MM.1S (cell line): ENCODE data around the gene SLAIN2.

Experiments
- CTCF ChIP-seq: fragments of 300-600 bp; sonication (generic); IDR thresholded peaks from 2 replicates; pipeline ENCODE4 v1.5.1; 2016; ENCODE audit warnings: antibody characterized with exemption, low read length, mixed read lengths
- EZH2 ChIP-seq: fragments of 300-600 bp; sonication (generic); optimal IDR thresholded peaks from 2 replicates; pipeline ENCODE3; 2017; ENCODE audit warnings: low read depth, mild to moderate bottlenecking, antibody characterized with exemption, low read length, mixed read lengths

DNA sequence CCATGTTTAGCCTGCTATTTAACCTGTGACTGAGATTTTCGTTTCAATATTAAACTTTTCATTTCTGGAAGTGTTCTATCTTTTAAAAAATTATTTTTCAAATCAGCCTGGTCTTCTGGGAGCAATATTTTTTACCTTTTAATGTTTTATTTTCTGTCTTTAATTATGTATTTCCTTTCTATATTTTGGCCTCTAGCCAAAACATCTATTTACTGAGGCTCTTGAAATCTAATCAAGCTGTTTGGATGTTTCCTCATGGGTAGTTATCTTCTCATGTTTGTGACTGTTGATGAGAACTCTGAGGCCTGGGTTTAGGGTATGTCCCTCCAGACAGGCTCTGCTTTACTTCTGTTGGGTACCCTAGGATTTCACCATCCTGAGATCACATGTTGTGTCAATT lies 131.5 kb downstream of the SLAIN2 start:
- TF ChIP-seq CTCF, result no peak
- TF ChIP-seq EZH2, result no peak
